Esophagus muscularis mucosa (tissue), 3 donors: ENCODE results near the gene ABI3.

Experiments
- CTCF ChIP-seq, 3 experiments: fragments of 200-600 bp in 2 of 3; fragments of 450-650 bp in 1 of 3; sonication (generic) in 2 of 3; IDR thresholded peaks; one replicate each; pipeline ENCODE4 v1.5.1; 2017 to 2019; ENCODE audit warnings: antibody characterized with exemption in 3 of 3, mild to moderate bottlenecking in 2 of 3, moderate library complexity in 1 of 3
- POLR2AphosphoS5 ChIP-seq, 2 donors: sonication (generic); formaldehyde crosslinking; IDR thresholded peaks; one replicate each; pipeline ENCODE4 v1.6.1; 2017; ENCODE audit warnings: antibody characterized with exemption in 2 of 2

GRCh38 chr17:49234509-49235080 lies 24.1 kb downstream of the ABI3 start:
- TF ChIP-seq CTCF (IDR thresholded peaks at IDR 0.05) (no peak), POLR2AphosphoS5 (IDR thresholded peaks at IDR 0.05) (no peak)
